K562 (cell line): Measurements from ENCODE around the gene COX20. TPM values are rescaled to one million over a fixed set of nuclear protein-coding genes. Genes with fewer than 3 reads are reported as not detected.

Source experiments
- ATAC-seq: fragments of 200-7000 bp; cut with Tn5 transposase; 3 replicates; pipeline ENCODE4 v1.9.1; 2020; ENCODE audit warnings: moderate library complexity
- BruUV-seq: library from RNA; stranded (reverse); fragments of 400-500 nt; replicated peaks from 2 replicates; lab custom pipeline; 2021; lab: Mats Ljungman, UMichigan
- CTCF ChIA-PET: fragments of 300-600 bp; formaldehyde crosslinking; extraction: SDS; loops from one replicate; lab custom pipeline; 2021; ENCODE audit warnings: low intra/inter-chr PET ratio; lab: Yijun Ruan, JAX
- POLR2A ChIA-PET: fragments of 300-600, 350-650 bp; sonication (Branson Sonifier 250); formaldehyde crosslinking; extraction: SDS; loops from one replicate; lab custom pipeline; 2021; ENCODE audit warnings: antibody characterized with exemption, inconsistent platforms; lab: Yijun Ruan, JAX
- DNase-seq, 4 experiments: peaks; one replicate each; pipeline versions ENCODE4 v3.0.0 to v3.0.0-alpha.2; 2011 to 2018; ENCODE audit warnings: low spot score in 3 of 4, mixed read lengths in 3 of 4; ENCODE audit errors: extremely low read depth in 1 of 4
- FAIRE-seq: peaks from 2 replicates; lab custom pipeline; 2011; peaks lifted over from hg19 to GRCh38; lab: Jason Lieb, UNC
- H2AFZ ChIP-seq: 2 replicates; pipeline ENCODE4 v1.6.0; 2011; ENCODE audit warnings: low read depth, low read length, control low read depth, inconsistent platforms
- H3K27ac ChIP-seq: fragments of 200-600 bp; 3 replicates; pipeline ENCODE4 v1.8.0; 2011; ENCODE audit warnings: low read depth, mild to moderate bottlenecking, control low read depth, inconsistent platforms, low read length, moderate library complexity, mixed read lengths; ENCODE audit errors: extremely low read depth
- H3K27me3 ChIP-seq, 2 experiments: fragments of 300-600 bp in 1 of 2; 2 replicates in 1 of 2; 3 replicates in 1 of 2; pipeline versions ENCODE4 v1.6.0 to v1.8.0; 2011; ENCODE audit warnings: inconsistent platforms in 2 of 2, low read length in 2 of 2, mild to moderate bottlenecking in 1 of 2, mixed read lengths in 1 of 2, moderate library complexity in 1 of 2; ENCODE audit not compliant: control insufficient read depth in 2 of 2, insufficient read depth in 2 of 2
- H3K36me3 ChIP-seq: fragments of 300-600 bp; 3 replicates; pipeline ENCODE4 v1.8.0; 2011; ENCODE audit warnings: mild to moderate bottlenecking, low read length, inconsistent platforms; ENCODE audit not compliant: control insufficient read depth, insufficient read depth
- H3K4me1 ChIP-seq, 2 experiments: fragments of 200-600 bp in 1 of 2; replicated peaks in 1 of 2; 2 replicates in 1 of 2; 3 replicates in 1 of 2; pipeline versions ENCODE4 v1.5.1 to v1.8.0; 2011; ENCODE audit warnings: inconsistent platforms in 2 of 2, low read length in 2 of 2, mild to moderate bottlenecking in 1 of 2, mixed read lengths in 1 of 2, moderate library complexity in 1 of 2; ENCODE audit not compliant: control insufficient read depth in 2 of 2, insufficient read depth in 2 of 2
- H3K4me2 ChIP-seq: 2 replicates; pipeline ENCODE4 v1.6.1; 2011; ENCODE audit warnings: low read length, control low read depth, inconsistent platforms, mixed read lengths; ENCODE audit not compliant: insufficient read depth
- H3K4me3 ChIP-seq: fragments of 200-600 bp; sonication (generic), shearing (Covaris generic); 2 replicates; pipeline ENCODE4 v1.5.1; 2016; ENCODE audit warnings: control low read depth, inconsistent platforms
- H3K79me2 ChIP-seq: fragments of 200-600 bp; 3 replicates; pipeline ENCODE4 v1.8.0; 2011; ENCODE audit warnings: low read length, inconsistent platforms; ENCODE audit not compliant: control insufficient read depth, insufficient read depth
- H3K9ac ChIP-seq, 2 experiments: 2 replicates each; pipeline versions ENCODE4 v1.6.0 to v1.6.1; 2011; ENCODE audit warnings: low read depth in 2 of 2, low read length in 2 of 2, control low read depth in 1 of 2, inconsistent platforms in 1 of 2, mild to moderate bottlenecking in 1 of 2, mixed read lengths in 1 of 2; ENCODE audit not compliant: insufficient read depth in 1 of 2
- H3K9me1 ChIP-seq: one replicate; pipeline ENCODE4 v1.6.0; 2011; ENCODE audit warnings: inconsistent platforms, mild to moderate bottlenecking, low read length, moderate library complexity; ENCODE audit not compliant: control insufficient read depth, insufficient read depth
- H3K9me3 ChIP-seq: replicated peaks from 2 replicates; pipeline ENCODE4 v1.5.1; 2011; ENCODE audit warnings: low read depth, low read length, inconsistent platforms; ENCODE audit not compliant: control insufficient read depth, insufficient read depth
- H4K20me1 ChIP-seq: replicated peaks from 2 replicates; pipeline ENCODE4 v1.6.1; 2011; ENCODE audit warnings: low read length, inconsistent platforms, mixed read lengths; ENCODE audit not compliant: control insufficient read depth, insufficient read depth
- DMBX1 ChIP-seq: fragments of 250-450 bp; sonication (Bioruptor Pico); IDR thresholded peaks from 2 replicates; pipeline ENCODE4 v1.8.0; 2022; ENCODE audit warnings: inconsistent platforms, mild to moderate bottlenecking, moderate library complexity, borderline replicate concordance
- ESRRB ChIP-seq: fragments of 250-450 bp; sonication (Bioruptor Pico); IDR thresholded peaks from 2 replicates; pipeline ENCODE4 v1.5.0; 2020; ENCODE audit warnings: mild to moderate bottlenecking, moderate library complexity, borderline replicate concordance
- FOXK1 ChIP-seq: sonication (generic); formaldehyde crosslinking; IDR thresholded peaks from 2 replicates; pipeline ENCODE4 v1.8.0; 2022; ENCODE audit warnings: missing genetic modification reagents, mild to moderate bottlenecking, borderline replicate concordance
- SMARCC2 ChIP-seq: fragments of 450-650 bp; IDR thresholded peaks from 2 replicates; pipeline ENCODE4 v1.6.1; 2017; ENCODE audit warnings: antibody characterized with exemption, moderate library complexity, mild to moderate bottlenecking, low read depth
- ZBTB7A ChIP-seq: IDR thresholded peaks from 2 replicates; pipeline ENCODE4 v1.6.1; 2011; ENCODE audit warnings: low read depth, mild to moderate bottlenecking, low read length, moderate library complexity, borderline replicate concordance; ENCODE audit not compliant: control insufficient read depth
- ZNF23 ChIP-seq: fragments of 250-450 bp; sonication (Bioruptor Pico); IDR thresholded peaks from 2 replicates; pipeline ENCODE4 v1.4.0; 2020; ENCODE audit warnings: mild to moderate bottlenecking
- ZNF589 ChIP-seq: fragments of 200-800 bp; sonication (Bioruptor generic); IDR thresholded peaks from 2 replicates; pipeline ENCODE4 v1.6.1; 2016; ENCODE audit warnings: low read depth, missing genetic modification characterization, missing compliant biosample characterization
- ZNF592 ChIP-seq: fragments of 450-650 bp; IDR thresholded peaks from 2 replicates; pipeline ENCODE4 v1.6.1; 2017; ENCODE audit warnings: antibody characterized with exemption, mild to moderate bottlenecking
- ZNF75A ChIP-seq: fragments of 450-650 bp; formaldehyde crosslinking; IDR thresholded peaks from 2 replicates; pipeline ENCODE4 v1.4.0; 2020; ENCODE audit warnings: mild to moderate bottlenecking
- WGBS: fragments of 100-300 bp; shearing (Covaris generic); methylation state at CpG from one replicate; pipeline ENCODE4 v1.1.6; 2016; ENCODE audit warnings: low coverage, mixed read lengths; ENCODE audit not compliant: insufficient coverage; ENCODE audit errors: missing lambda C conversion rate; 5-methylcytosine and 5-hydroxymethylcytosine counted together
- in situ Hi-C: fragments of 300-500 bp; cut with MboI; formaldehyde crosslinking; loops from 4 replicates; pipeline ENCODE4 v1.15.0; 2018; ENCODE audit warnings: inconsistent platforms, mixed read lengths
- intact Hi-C: fragments of 100-400 bp; cut with micrococcal nuclease; formaldehyde crosslinking; loops from 2 replicates; pipeline ENCODE4 v1.14.2; 2022
- polyA plus RNA-seq, 8 experiments: library from polyadenylated mRNA; depleted of rRNA in 4 of 8; stranded (reverse) in 5 of 8; unstranded in 3 of 8; fragments of >200 nt; fragmentation: Nextera tagmentation in 2 of 8; fragmentation: Illumina TruSeq in 1 of 8; extraction: Ambion mirVana in 2 of 8; extraction: Trizol in 1 of 8; gene quantifications; 2 replicates each; pipeline versions ENCODE4 v1.2.1 to v1.2.3, GENCODE V29; 2011 to 2014; ENCODE audit warnings: inconsistent platforms in 1 of 8, missing spikeins in 1 of 8
- total RNA-seq, 7 experiments: library from RNA; depleted of rRNA in 6 of 7; stranded (reverse); fragments of >200 nt in 6 of 7; fragmentation: Illumina TruSeq in 2 of 7; extraction: Trizol in 2 of 7; gene quantifications; 2 replicates each; pipeline versions ENCODE4 v1.2.1 to v1.2.3, GENCODE V29; 2011 to 2021; ENCODE audit warnings: low replicate concordance in 1 of 7

Gene COX20
- total and polyA plus RNA-seq, 9 of the 15 experiments (the other 6 are each of a cell fraction or from before 2014, with no cell fraction given) = 41.5 to 192 (median 84.3) TPM

- Histone ChIP-seq H3K4me3 (no peak overlapping the region), H4K20me1 (peaks cover 20% of the 10 kb centered on the region), H3K27ac (peak overlapping the region; percentile 98; the same call in 2 of the 3 replicates), H3K9me1 (no peaks in the 10 kb centered on the region), H3K4me1 (peaks cover 9 to 11% of the 10 kb centered on the region in 2 experiments; a peak in 3 of 5 replicates), H3K79me2 (peaks cover 49% of the 10 kb centered on the region), H3K9me3 (no peaks in the 10 kb centered on the region), H3K9ac (peak overlapping the region in 1 of 2 experiments; percentile 98; a peak in 1 of 4 replicates), H3K4me2 (peak overlapping the region; percentile 11; the same call in 1 of the 2 replicates), H3K36me3 (peaks cover 21% of the 10 kb centered on the region), H2AFZ (peak overlapping the region; percentile 91), H3K27me3 (no peaks in the 10 kb centered on the region)
- ATAC-seq (no peak), DNase-seq (no peak), FAIRE-seq (no peak)
- intact Hi-C loops = no loop called here
- CTCF ChIA-PET = interaction anchor here (1.0 kb wide), 1 partner anchor 31 kb away, joined by 4 read pairs; the partner anchor contains the start of gene COX20
- 20% methylated on average over 1 of the region's 1 CpG for WGBS
- in situ Hi-C loops = loop anchor here (5.0 kb wide), 1 partner anchor 101 kb away; a partner anchor contains a TSS
- POLR2A ChIA-PET = interaction anchor here (0.6 to 24.0 kb wide), 4 partner anchors 8 to 186 kb away, joined by 3 to 485 read pairs (median 8); partner anchors contain the start of gene COX20
- BruUV-seq = no TSS peak
- no peak for TF ChIP-seq DMBX1 (CRISPR knock-in tag)
- no peak for TF ChIP-seq ZNF23 (CRISPR knock-in tag)
- TF ChIP-seq FOXK1 (CRISPR knock-in tag) = no peak
- TF ChIP-seq ZBTB7A = peak; percentile 58
- 0 out of 2 replicates have a peak, but pooled peaks have one; percentile 32 for TF ChIP-seq ZNF592
- 0 out of 2 replicates have a peak, but pooled peaks have one; percentile 15 for TF ChIP-seq ESRRB (CRISPR knock-in tag)
- 0 out of 2 replicates have a peak, but pooled peaks have one; percentile 9 for TF ChIP-seq ZNF589 (CRISPR knock-in tag)
- TF ChIP-seq ZNF75A (CRISPR knock-in tag) = no peak
- TF ChIP-seq SMARCC2 = 0 out of 2 replicates have a peak, but pooled peaks have one; percentile 18
These were observed 30.9 kb downstream of the COX20 start for GRCh38 chr1:244866355-244866754.
